ENCODE results near the gene CASQ2. TPM values are rescaled to one million over a fixed set of nuclear protein-coding genes. Genes with fewer than 3 reads are reported as not detected.

Gene CASQ2
- total and polyA plus RNA-seq, 10 of the 15 experiments (the other 5 are each of a cell fraction or from before 2014, with no cell fraction given) = not detected

- H3K27ac ChIP-seq (ENCODE audit: control insufficient read depth, insufficient read depth) = no peak overlapping the region
- SMC1A ChIA-PET (ENCODE audit: uncharacterized antibody, unreplicated experiment) = interaction anchor here (0.8 to 4.5 kb wide), 23 partner anchors 10 to 570 kb away, joined by 3 to 46 read pairs (median 4); no protein-coding TSS in a partner anchor
- 0 out of 4 replicates have a peak, but pooled peaks cover 0 to 1% of the 10 kb centered on the region in 2 experiments for H3K27me3 ChIP-seq (replicated peaks in 1 of 2; ENCODE audit: control insufficient read depth in 2 of 2, insufficient read depth in 2 of 2, low read length in 1 of 2)
- TF ChIP-seq RAD51 (IDR thresholded peaks at IDR 0.05) (no peak), ZBTB4 (CRISPR knock-in tag; IDR thresholded peaks at IDR 0.05) (no peak), EGR1 (IDR thresholded peaks at IDR 0.05; ENCODE audit: borderline replicate concordance in 1 of 2, low read depth in 2 of 2, low read length in 2 of 2) (no peak), ZBED1 (IDR thresholded peaks at IDR 0.05; ENCODE audit: borderline replicate concordance) (no peak), SREBF2 (IDR thresholded peaks at IDR 0.05; ENCODE audit: low read length) (no peak), CEBPB (IDR thresholded peaks at IDR 0.05; ENCODE audit: borderline replicate concordance in 1 of 2, low read depth in 2 of 2, low read length in 2 of 2) (no peak), RUNX3 (IDR thresholded peaks at IDR 0.05; ENCODE audit: low read length) (no peak), WRNIP1 (IDR thresholded peaks at IDR 0.05; ENCODE audit: borderline replicate concordance, low read depth, low read length) (no peak), NFXL1 (IDR thresholded peaks at IDR 0.05; ENCODE audit: borderline replicate concordance) (no peak)
- TF ChIP-seq, protein P1, sequence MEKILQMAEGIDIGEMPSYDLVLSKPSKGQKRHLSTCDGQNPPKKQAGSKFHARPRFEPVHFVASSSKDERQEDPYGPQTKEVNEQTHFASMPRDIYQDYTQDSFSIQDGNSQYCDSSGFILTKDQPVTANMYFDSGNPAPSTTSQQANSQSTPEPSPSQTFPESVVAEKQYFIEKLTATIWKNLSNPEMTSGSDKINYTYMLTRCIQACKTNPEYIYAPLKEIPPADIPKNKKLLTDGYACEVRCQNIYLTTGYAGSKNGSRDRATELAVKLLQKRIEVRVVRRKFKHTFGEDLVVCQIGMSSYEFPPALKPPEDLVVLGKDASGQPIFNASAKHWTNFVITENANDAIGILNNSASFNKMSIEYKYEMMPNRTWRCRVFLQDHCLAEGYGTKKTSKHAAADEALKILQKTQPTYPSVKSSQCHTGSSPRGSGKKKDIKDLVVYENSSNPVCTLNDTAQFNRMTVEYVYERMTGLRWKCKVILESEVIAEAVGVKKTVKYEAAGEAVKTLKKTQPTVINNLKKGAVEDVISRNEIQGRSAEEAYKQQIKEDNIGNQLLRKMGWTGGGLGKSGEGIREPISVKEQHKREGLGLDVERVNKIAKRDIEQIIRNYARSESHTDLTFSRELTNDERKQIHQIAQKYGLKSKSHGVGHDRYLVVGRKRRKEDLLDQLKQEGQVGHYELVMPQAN (conservative IDR thresholded peaks at IDR 0.05) = no peak
- H3K4me2 ChIP-seq (ENCODE audit: control insufficient read depth, insufficient read depth) = no peak overlapping the region
- no peaks in the 10 kb centered on the region for H3K36me3 ChIP-seq (ENCODE audit: control insufficient read depth in 2 of 2, insufficient read depth in 2 of 2, low read length in 1 of 2)
- intact Hi-C loops (cut with micrococcal nuclease; ENCODE audit: unreplicated experiment) (loop anchor here (1.0 to 10.0 kb wide), 2 partner anchors 98 to 571 kb away; no protein-coding TSS in a partner anchor), in situ Hi-C loops (cut with MboI) (loop anchor here (5.0 kb wide), 1 partner anchor 99 kb away; no protein-coding TSS in a partner anchor)
- WGBS (ENCODE audit: insufficient coverage, insufficient replicate concordance, low lambda C conversion rate, missing lambda C conversion rate) = 69% methylated on average over 9 of the region's 9 CpGs
- RAD21 ChIA-PET (ENCODE audit: unreplicated experiment) = interaction anchor here (1.2 to 4.0 kb wide), 9 partner anchors 7 to 100 kb away, joined by 3 to 48 read pairs (median 6); no protein-coding TSS in a partner anchor
- no peak overlapping the region for H2AFZ ChIP-seq (ENCODE audit: control insufficient read depth, low read depth, low read length)
- H3K9me3 ChIP-seq (replicated peaks; ENCODE audit: control insufficient read depth, insufficient read depth, low read length) = no peaks in the 10 kb centered on the region
- H3K4me1 ChIP-seq (ENCODE audit: control insufficient read depth, insufficient read depth, low read length) = no peaks in the 10 kb centered on the region
- FAIRE-seq (no peak), ATAC-seq (no peak), DNase-seq (ENCODE audit: low read depth, low spot score) (no peak)
- no TSS peak for BruUV-seq (replicated peaks)
- no peak overlapping the region for H3K4me3 ChIP-seq
- POLR2A ChIA-PET = no interaction called here
- CTCF ChIA-PET = interaction anchor here (0.5 to 5.7 kb wide), 39 partner anchors 9 to 804 kb away, joined by 3 to 97 read pairs (median 5); partner anchors contain the start of gene CASQ2
- H4K20me1 ChIP-seq (ENCODE audit: control insufficient read depth, insufficient read depth) = no peaks in the 10 kb centered on the region
- no peak overlapping the region for H3K9ac ChIP-seq (ENCODE audit: control insufficient read depth, insufficient read depth, low read length)
- no peaks in the 10 kb centered on the region for H3K79me2 ChIP-seq (ENCODE audit: control insufficient read depth, insufficient read depth, low read length)
Measured at GRCh38 chr1:115705963-115706362, 62.6 kb downstream of the CASQ2 start.
